HEK293 (cell line): Measurements from ENCODE around the gene GPR141.

Source experiments
- CTCF ChIA-PET: fragments of 350-600 bp; formaldehyde crosslinking; extraction: SDS; loops from one replicate; lab custom pipeline; 2021; ENCODE audit warnings: antibody characterized with exemption; lab: Yijun Ruan, JAX
- POLR2A ChIA-PET: fragments of 300-600 bp; formaldehyde crosslinking; extraction: SDS; loops from one replicate; lab custom pipeline; 2020; ENCODE audit warnings: antibody characterized with exemption, inconsistent platforms; lab: Yijun Ruan, JAX
- H3K27ac ChIP-seq: fragments of 200-500 bp; sonication (Bioruptor generic); 2 replicates; pipeline ENCODE4 v1.5.1; 2014; ENCODE audit warnings: low read depth, low read length, control low read depth, inconsistent platforms; ENCODE audit errors: extremely low read depth
- H3K36me3 ChIP-seq, 2 experiments: fragments of 200-500 bp in 1 of 2; sonication (Bioruptor generic) in 1 of 2; 1 replicate in 1 of 2; 2 replicates in 1 of 2; pipeline ENCODE4 v1.5.1; 2014 to 2017; ENCODE audit warnings: inconsistent platforms in 2 of 2, low read length in 2 of 2; ENCODE audit not compliant: control insufficient read depth in 2 of 2, insufficient read depth in 1 of 2
- H3K4me1 ChIP-seq: fragments of 200-500 bp; sonication (Bioruptor generic); 2 replicates; pipeline ENCODE4 v1.5.1; 2014; ENCODE audit warnings: mild to moderate bottlenecking, low read length, inconsistent platforms; ENCODE audit not compliant: control insufficient read depth, insufficient read depth
- H3K4me3 ChIP-seq: 2 replicates; pipeline ENCODE4 v1.5.1; 2011; ENCODE audit warnings: low read depth, mild to moderate bottlenecking, control low read depth, low read length, moderate library complexity
- H3K9me3 ChIP-seq: fragments of 200-500 bp; sonication (Bioruptor generic); 2 replicates; pipeline ENCODE4 v1.5.1; 2014; ENCODE audit warnings: low read depth, low read length, inconsistent platforms; ENCODE audit not compliant: control insufficient read depth, insufficient read depth
- FEZF1 ChIP-seq: fragments of 450-650 bp; formaldehyde crosslinking; IDR thresholded peaks from 2 replicates; pipeline ENCODE4 v1.5.1; 2016; ENCODE audit warnings: missing biosample characterization, missing genetic modification characterization
- GLIS1 ChIP-seq: fragments of 450-650 bp; formaldehyde crosslinking; IDR thresholded peaks from 2 replicates; pipeline ENCODE4 v1.5.1; 2016; ENCODE audit warnings: missing biosample characterization, missing genetic modification characterization
- HOXD13 ChIP-seq: sonication (generic); formaldehyde crosslinking; IDR thresholded peaks from 2 replicates; pipeline ENCODE4 v1.8.0; 2022; ENCODE audit warnings: missing genetic modification reagents, borderline replicate concordance
- PRDM6 ChIP-seq: fragments of 450-650 bp; formaldehyde crosslinking; IDR thresholded peaks from 2 replicates; pipeline ENCODE4 v1.5.1; 2017; ENCODE audit warnings: missing biosample characterization, missing genetic modification characterization
- SETDB1 ChIP-seq: IDR thresholded peaks from one replicate; pipeline ENCODE4 v1.6.1; 2017; ENCODE audit warnings: mild to moderate bottlenecking, low read length, moderate library complexity, mixed read lengths; ENCODE audit not compliant: insufficient read length
- SP7 ChIP-seq: fragments of 450-650 bp; formaldehyde crosslinking; IDR thresholded peaks from 2 replicates; pipeline ENCODE4 v1.5.1; 2016; ENCODE audit warnings: missing biosample characterization, missing genetic modification characterization
- TRIM28 ChIP-seq: IDR thresholded peaks from 2 replicates; pipeline ENCODE4 v1.6.1; 2011; ENCODE audit warnings: low read length, control low read depth, borderline replicate concordance
- YY2 ChIP-seq: fragments of 450-650 bp; formaldehyde crosslinking; IDR thresholded peaks from 2 replicates; pipeline ENCODE4 v1.5.1; 2016; ENCODE audit warnings: missing biosample characterization, missing genetic modification characterization
- ZFP41 ChIP-seq: fragments of 450-650 bp; formaldehyde crosslinking; IDR thresholded peaks from 2 replicates; pipeline ENCODE4 v1.5.1; 2016; ENCODE audit warnings: missing biosample characterization, missing genetic modification characterization, borderline replicate concordance
- ZNF140 ChIP-seq: fragments of 450-650 bp; formaldehyde crosslinking; IDR thresholded peaks from 2 replicates; pipeline ENCODE4 v1.5.1; 2016; ENCODE audit warnings: missing biosample characterization, missing genetic modification characterization
- ZNF211 ChIP-seq: fragments of 450-650 bp; formaldehyde crosslinking; IDR thresholded peaks from 2 replicates; pipeline ENCODE4 v1.5.1; 2016; ENCODE audit warnings: low read depth, missing biosample characterization, missing genetic modification characterization
- ZNF214 ChIP-seq: fragments of 450-650 bp; formaldehyde crosslinking; IDR thresholded peaks from 2 replicates; pipeline ENCODE4 v1.5.1; 2017; ENCODE audit warnings: missing biosample characterization, mild to moderate bottlenecking, missing genetic modification characterization, borderline replicate concordance
- ZNF223 ChIP-seq: fragments of 450-650 bp; formaldehyde crosslinking; IDR thresholded peaks from 2 replicates; pipeline ENCODE4 v1.5.1; 2016; ENCODE audit warnings: missing biosample characterization, missing genetic modification characterization
- ZNF248 ChIP-seq: fragments of 450-650 bp; formaldehyde crosslinking; IDR thresholded peaks from 2 replicates; pipeline ENCODE4 v1.5.1; 2017; ENCODE audit warnings: missing biosample characterization, missing genetic modification characterization
- ZNF311 ChIP-seq: fragments of 450-650 bp; formaldehyde crosslinking; IDR thresholded peaks from 2 replicates; pipeline ENCODE4 v1.5.1; 2017; ENCODE audit warnings: missing biosample characterization, missing genetic modification characterization, borderline replicate concordance
- ZNF416 ChIP-seq: fragments of 450-650 bp; formaldehyde crosslinking; IDR thresholded peaks from 2 replicates; pipeline ENCODE4 v1.5.1; 2016; ENCODE audit warnings: missing biosample characterization, missing genetic modification characterization
- ZNF426 ChIP-seq: fragments of 450-650 bp; formaldehyde crosslinking; IDR thresholded peaks from 2 replicates; pipeline ENCODE4 v1.5.1; 2017; ENCODE audit warnings: missing biosample characterization, missing genetic modification characterization, mild to moderate bottlenecking, inconsistent platforms, moderate library complexity
- ZNF473 ChIP-seq: fragments of 450-650 bp; formaldehyde crosslinking; IDR thresholded peaks from 2 replicates; pipeline ENCODE4 v1.5.1; 2017; ENCODE audit warnings: missing biosample characterization, missing genetic modification characterization
- ZNF501 ChIP-seq: fragments of 450-650 bp; formaldehyde crosslinking; IDR thresholded peaks from 2 replicates; pipeline ENCODE4 v1.5.1; 2016; ENCODE audit warnings: missing biosample characterization, missing genetic modification characterization
- ZNF514 ChIP-seq: fragments of 450-650 bp; formaldehyde crosslinking; IDR thresholded peaks from 2 replicates; pipeline ENCODE4 v1.5.1; 2016; ENCODE audit warnings: missing biosample characterization, missing genetic modification characterization
- ZNF529 ChIP-seq: fragments of 450-650 bp; formaldehyde crosslinking; IDR thresholded peaks from 2 replicates; pipeline ENCODE4 v1.5.1; 2017; ENCODE audit warnings: missing genetic modification characterization, missing biosample characterization; ENCODE audit not compliant: insufficient replicate concordance
- ZNF623 ChIP-seq: fragments of 450-650 bp; formaldehyde crosslinking; IDR thresholded peaks from 2 replicates; pipeline ENCODE4 v1.5.1; 2016; ENCODE audit warnings: missing biosample characterization, missing genetic modification characterization
- ZNF670 ChIP-seq: fragments of 450-650 bp; formaldehyde crosslinking; IDR thresholded peaks from 2 replicates; pipeline ENCODE4 v1.5.1; 2016; ENCODE audit warnings: missing biosample characterization, missing genetic modification characterization, low read depth
- ZNF701 ChIP-seq: fragments of 450-650 bp; formaldehyde crosslinking; IDR thresholded peaks from 2 replicates; pipeline ENCODE4 v1.5.1; 2016; ENCODE audit warnings: missing biosample characterization, missing genetic modification characterization
- ZNF76 ChIP-seq: fragments of 450-650 bp; formaldehyde crosslinking; IDR thresholded peaks from 2 replicates; pipeline ENCODE4; 2016; ENCODE audit warnings: low read depth, missing biosample characterization, missing genetic modification characterization, borderline replicate concordance
- ZNF785 ChIP-seq: fragments of 450-650 bp; formaldehyde crosslinking; IDR thresholded peaks from 2 replicates; pipeline ENCODE4 v1.5.1; 2016; ENCODE audit warnings: missing biosample characterization, missing genetic modification characterization
- ZNF791 ChIP-seq: fragments of 450-650 bp; formaldehyde crosslinking; IDR thresholded peaks from 2 replicates; pipeline ENCODE4 v1.5.1; 2016; ENCODE audit warnings: missing biosample characterization, missing genetic modification characterization
- ZNF837 ChIP-seq: fragments of 450-650 bp; formaldehyde crosslinking; IDR thresholded peaks from 2 replicates; pipeline ENCODE4 v1.5.1; 2016; ENCODE audit warnings: missing biosample characterization, missing genetic modification characterization
- TF ChIP-seq, protein P1 (sequence below): fragments of 450-650 bp; formaldehyde crosslinking; IDR thresholded peaks from 2 replicates; pipeline ENCODE4 v1.5.1; 2016; ENCODE audit warnings: missing biosample characterization, missing genetic modification characterization
- TF ChIP-seq, protein P2 (sequence below): fragments of 450-650 bp; formaldehyde crosslinking; IDR thresholded peaks from 2 replicates; pipeline ENCODE4 v1.5.1; 2017; ENCODE audit warnings: missing biosample characterization, missing genetic modification characterization
- TF ChIP-seq, protein P3 (sequence below): fragments of 450-650 bp; formaldehyde crosslinking; IDR thresholded peaks from 2 replicates; pipeline ENCODE4 v1.5.1; 2016; ENCODE audit warnings: missing biosample characterization, missing genetic modification characterization
- TF ChIP-seq, protein P4 (sequence below): fragments of 450-650 bp; formaldehyde crosslinking; IDR thresholded peaks from 2 replicates; pipeline ENCODE4 v1.5.1; 2016; ENCODE audit warnings: missing biosample characterization, missing genetic modification characterization, low read depth
- TF ChIP-seq, protein P5 (sequence below): fragments of 450-650 bp; formaldehyde crosslinking; IDR thresholded peaks from 2 replicates; pipeline ENCODE4 v1.5.1; 2016; ENCODE audit warnings: missing biosample characterization, missing genetic modification characterization

GPR141 gene

GRCh38 chr7:37660614-37661013 lies 23.0 kb upstream of the GPR141 start:
- H3K9me3 ChIP-seq = no peaks in the 10 kb centered on the region
- ChIA-PET CTCF (no interaction called here), POLR2A (no interaction called here)

GRCh38 chr7:37663693-37664092 lies 19.9 kb upstream of the GPR141 start:
- Histone ChIP-seq H3K4me1 (no peaks in the 10 kb centered on the region), H3K4me3 (no peak overlapping the region), H3K27ac (no peak overlapping the region), H3K36me3 (no peaks in the 10 kb centered on the region), H3K9me3 (no peaks in the 10 kb centered on the region)
- POLR2A ChIA-PET = no interaction called here
- CTCF ChIA-PET = no interaction called here
- TF ChIP-seq ZNF416 = no peak
- TF ChIP-seq ZNF223 (tag by site-specific recombination) = no peak
- TF ChIP-seq FEZF1 (tag by site-specific recombination) = no peak
- no peak for TF ChIP-seq ZNF473
- no peak for TF ChIP-seq ZNF791 (tag by site-specific recombination)
- TF ChIP-seq, protein P1, sequence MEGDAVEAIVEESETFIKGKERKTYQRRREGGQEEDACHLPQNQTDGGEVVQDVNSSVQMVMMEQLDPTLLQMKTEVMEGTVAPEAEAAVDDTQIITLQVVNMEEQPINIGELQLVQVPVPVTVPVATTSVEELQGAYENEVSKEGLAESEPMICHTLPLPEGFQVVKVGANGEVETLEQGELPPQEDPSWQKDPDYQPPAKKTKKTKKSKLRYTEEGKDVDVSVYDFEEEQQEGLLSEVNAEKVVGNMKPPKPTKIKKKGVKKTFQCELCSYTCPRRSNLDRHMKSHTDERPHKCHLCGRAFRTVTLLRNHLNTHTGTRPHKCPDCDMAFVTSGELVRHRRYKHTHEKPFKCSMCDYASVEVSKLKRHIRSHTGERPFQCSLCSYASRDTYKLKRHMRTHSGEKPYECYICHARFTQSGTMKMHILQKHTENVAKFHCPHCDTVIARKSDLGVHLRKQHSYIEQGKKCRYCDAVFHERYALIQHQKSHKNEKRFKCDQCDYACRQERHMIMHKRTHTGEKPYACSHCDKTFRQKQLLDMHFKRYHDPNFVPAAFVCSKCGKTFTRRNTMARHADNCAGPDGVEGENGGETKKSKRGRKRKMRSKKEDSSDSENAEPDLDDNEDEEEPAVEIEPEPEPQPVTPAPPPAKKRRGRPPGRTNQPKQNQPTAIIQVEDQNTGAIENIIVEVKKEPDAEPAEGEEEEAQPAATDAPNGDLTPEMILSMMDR (tag by site-specific recombination) = no peak
- TF ChIP-seq ZNF311 = no peak
- TF ChIP-seq, protein P2, sequence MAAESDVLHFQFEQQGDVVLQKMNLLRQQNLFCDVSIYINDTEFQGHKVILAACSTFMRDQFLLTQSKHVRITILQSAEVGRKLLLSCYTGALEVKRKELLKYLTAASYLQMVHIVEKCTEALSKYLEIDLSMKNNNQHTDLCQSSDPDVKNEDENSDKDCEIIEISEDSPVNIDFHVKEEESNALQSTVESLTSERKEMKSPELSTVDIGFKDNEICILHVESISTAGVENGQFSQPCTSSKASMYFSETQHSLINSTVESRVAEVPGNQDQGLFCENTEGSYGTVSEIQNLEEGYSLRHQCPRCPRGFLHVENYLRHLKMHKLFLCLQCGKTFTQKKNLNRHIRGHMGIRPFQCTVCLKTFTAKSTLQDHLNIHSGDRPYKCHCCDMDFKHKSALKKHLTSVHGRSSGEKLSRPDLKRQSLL (tag by site-specific recombination) = no peak
- no peak for TF ChIP-seq ZNF837 (tag by site-specific recombination)
- no peak for TF ChIP-seq ZNF785
- TF ChIP-seq ZNF140 (tag by site-specific recombination) = no peak
- TF ChIP-seq ZNF670 (tag by site-specific recombination) = no peak
- TF ChIP-seq SETDB1 = no peak
- TF ChIP-seq ZNF701 (tag by site-specific recombination) = no peak
- TF ChIP-seq ZNF248 (tag by site-specific recombination) = no peak

More at GRCh38 chr7:37660614-37661013, 23.0 kb upstream of the GPR141 start:
- Histone ChIP-seq H3K27ac (no peak overlapping the region), H3K36me3 (no peaks in the 10 kb centered on the region), H3K4me3 (no peak overlapping the region), H3K4me1 (peaks cover 3% of the 10 kb centered on the region; the same call in 1 of the 2 replicates)
- TF ChIP-seq ZNF670 (tag by site-specific recombination) = no peak
- no peak for TF ChIP-seq ZNF426
- no peak for TF ChIP-seq HOXD13 (CRISPR knock-in tag)
- TF ChIP-seq ZNF501 = no peak
- no peak for TF ChIP-seq GLIS1 (tag by site-specific recombination)
- TF ChIP-seq YY2 (tag by site-specific recombination) = no peak
- no peak for TF ChIP-seq SP7 (tag by site-specific recombination)
- TF ChIP-seq ZNF211 (tag by site-specific recombination) = no peak
- TF ChIP-seq ZNF529 (tag by site-specific recombination) = no peak
- no peak for TF ChIP-seq PRDM6 (tag by site-specific recombination)
- no peak for TF ChIP-seq ZNF623 (tag by site-specific recombination)
- TF ChIP-seq, protein P3, sequence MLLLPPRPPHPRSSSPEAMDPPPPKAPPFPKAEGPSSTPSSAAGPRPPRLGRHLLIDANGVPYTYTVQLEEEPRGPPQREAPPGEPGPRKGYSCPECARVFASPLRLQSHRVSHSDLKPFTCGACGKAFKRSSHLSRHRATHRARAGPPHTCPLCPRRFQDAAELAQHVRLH (tag by site-specific recombination) = no peak
- TF ChIP-seq, protein P4, sequence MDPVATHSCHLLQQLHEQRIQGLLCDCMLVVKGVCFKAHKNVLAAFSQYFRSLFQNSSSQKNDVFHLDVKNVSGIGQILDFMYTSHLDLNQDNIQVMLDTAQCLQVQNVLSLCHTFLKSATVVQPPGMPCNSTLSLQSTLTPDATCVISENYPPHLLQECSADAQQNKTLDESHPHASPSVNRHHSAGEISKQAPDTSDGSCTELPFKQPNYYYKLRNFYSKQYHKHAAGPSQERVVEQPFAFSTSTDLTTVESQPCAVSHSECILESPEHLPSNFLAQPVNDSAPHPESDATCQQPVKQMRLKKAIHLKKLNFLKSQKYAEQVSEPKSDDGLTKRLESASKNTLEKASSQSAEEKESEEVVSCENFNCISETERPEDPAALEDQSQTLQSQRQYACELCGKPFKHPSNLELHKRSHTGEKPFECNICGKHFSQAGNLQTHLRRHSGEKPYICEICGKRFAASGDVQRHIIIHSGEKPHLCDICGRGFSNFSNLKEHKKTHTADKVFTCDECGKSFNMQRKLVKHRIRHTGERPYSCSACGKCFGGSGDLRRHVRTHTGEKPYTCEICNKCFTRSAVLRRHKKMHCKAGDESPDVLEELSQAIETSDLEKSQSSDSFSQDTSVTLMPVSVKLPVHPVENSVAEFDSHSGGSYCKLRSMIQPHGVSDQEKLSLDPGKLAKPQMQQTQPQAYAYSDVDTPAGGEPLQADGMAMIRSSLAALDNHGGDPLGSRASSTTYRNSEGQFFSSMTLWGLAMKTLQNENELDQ (tag by site-specific recombination) = no peak
- TF ChIP-seq TRIM28 = no peak
- TF ChIP-seq ZNF214 = no peak
- no peak for TF ChIP-seq ZNF514
- TF ChIP-seq ZFP41 (tag by site-specific recombination) = no peak
- no peak for TF ChIP-seq SETDB1
- TF ChIP-seq, protein P5, sequence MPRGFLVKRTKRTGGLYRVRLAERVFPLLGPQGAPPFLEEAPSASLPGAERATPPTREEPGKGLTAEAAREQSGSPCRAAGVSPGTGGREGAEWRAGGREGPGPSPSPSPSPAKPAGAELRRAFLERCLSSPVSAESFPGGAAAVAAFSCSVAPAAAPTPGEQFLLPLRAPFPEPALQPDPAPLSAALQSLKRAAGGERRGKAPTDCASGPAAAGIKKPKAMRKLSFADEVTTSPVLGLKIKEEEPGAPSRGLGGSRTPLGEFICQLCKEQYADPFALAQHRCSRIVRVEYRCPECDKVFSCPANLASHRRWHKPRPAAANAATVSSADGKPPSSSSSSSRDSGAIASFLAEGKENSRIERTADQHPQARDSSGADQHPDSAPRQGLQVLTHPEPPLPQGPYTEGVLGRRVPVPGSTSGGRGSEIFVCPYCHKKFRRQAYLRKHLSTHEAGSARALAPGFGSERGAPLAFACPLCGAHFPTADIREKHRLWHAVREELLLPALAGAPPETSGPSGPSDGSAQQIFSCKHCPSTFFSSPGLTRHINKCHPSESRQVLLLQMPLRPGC (tag by site-specific recombination) = no peak
- TF ChIP-seq ZNF76 = no peak
